ENCODE data around the gene IL34. TPM values are rescaled to one million over a fixed set of nuclear protein-coding genes. Genes with fewer than 3 reads are reported as not detected.

Gene IL34
- total and polyA plus RNA-seq, 2 of the 13 experiments (the other 11 are each of a cell fraction or from before 2014, with no cell fraction given) = 1.2 to 1.3 TPM

DNA sequence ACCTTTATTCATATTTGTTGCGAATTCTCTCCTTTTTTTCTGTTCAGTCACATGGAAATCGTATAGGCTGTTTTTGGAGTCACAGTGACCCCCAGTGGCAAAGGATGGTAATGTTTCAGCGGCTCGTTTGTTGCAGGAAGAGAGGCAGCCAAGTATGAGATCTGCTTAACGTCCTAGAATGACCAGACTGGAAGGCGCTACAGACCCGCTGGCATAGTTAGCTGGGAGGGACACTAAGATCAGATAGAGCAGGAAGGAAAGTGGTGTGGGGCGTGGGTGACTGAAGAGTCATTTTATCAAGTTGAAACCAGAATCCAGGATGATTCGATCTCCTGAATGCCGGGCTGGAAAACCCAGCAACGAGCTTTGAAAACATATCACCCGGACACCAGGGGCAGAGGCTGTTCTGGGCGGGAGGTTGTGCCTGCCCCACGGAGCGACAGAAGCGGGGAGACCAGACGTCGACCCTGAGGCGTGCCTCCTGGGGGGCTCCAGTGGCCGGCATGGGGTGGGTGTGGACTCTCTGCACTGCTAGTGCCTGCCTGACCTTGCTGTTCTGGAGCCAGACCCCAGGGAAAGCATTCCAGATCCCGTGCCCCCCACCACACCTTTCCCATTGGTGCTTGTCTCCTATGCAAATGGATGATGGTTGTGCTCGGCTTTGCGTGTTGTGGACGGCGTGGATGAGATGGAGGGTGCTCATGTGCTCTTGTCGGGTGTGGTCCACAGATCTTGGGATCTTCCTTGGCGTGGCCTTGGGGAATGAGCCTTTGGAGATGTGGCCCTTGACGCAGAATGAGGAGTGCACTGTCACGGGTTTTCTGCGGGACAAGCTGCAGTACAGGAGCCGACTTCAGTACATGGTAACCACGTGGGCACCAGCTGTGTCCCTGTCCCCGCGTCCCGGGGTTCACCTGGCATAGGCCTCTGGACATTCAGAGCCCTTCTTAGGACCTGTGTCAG lies 7.7 kb downstream of the IL34 start (continued):
- TF ChIP-seq, protein P1, sequence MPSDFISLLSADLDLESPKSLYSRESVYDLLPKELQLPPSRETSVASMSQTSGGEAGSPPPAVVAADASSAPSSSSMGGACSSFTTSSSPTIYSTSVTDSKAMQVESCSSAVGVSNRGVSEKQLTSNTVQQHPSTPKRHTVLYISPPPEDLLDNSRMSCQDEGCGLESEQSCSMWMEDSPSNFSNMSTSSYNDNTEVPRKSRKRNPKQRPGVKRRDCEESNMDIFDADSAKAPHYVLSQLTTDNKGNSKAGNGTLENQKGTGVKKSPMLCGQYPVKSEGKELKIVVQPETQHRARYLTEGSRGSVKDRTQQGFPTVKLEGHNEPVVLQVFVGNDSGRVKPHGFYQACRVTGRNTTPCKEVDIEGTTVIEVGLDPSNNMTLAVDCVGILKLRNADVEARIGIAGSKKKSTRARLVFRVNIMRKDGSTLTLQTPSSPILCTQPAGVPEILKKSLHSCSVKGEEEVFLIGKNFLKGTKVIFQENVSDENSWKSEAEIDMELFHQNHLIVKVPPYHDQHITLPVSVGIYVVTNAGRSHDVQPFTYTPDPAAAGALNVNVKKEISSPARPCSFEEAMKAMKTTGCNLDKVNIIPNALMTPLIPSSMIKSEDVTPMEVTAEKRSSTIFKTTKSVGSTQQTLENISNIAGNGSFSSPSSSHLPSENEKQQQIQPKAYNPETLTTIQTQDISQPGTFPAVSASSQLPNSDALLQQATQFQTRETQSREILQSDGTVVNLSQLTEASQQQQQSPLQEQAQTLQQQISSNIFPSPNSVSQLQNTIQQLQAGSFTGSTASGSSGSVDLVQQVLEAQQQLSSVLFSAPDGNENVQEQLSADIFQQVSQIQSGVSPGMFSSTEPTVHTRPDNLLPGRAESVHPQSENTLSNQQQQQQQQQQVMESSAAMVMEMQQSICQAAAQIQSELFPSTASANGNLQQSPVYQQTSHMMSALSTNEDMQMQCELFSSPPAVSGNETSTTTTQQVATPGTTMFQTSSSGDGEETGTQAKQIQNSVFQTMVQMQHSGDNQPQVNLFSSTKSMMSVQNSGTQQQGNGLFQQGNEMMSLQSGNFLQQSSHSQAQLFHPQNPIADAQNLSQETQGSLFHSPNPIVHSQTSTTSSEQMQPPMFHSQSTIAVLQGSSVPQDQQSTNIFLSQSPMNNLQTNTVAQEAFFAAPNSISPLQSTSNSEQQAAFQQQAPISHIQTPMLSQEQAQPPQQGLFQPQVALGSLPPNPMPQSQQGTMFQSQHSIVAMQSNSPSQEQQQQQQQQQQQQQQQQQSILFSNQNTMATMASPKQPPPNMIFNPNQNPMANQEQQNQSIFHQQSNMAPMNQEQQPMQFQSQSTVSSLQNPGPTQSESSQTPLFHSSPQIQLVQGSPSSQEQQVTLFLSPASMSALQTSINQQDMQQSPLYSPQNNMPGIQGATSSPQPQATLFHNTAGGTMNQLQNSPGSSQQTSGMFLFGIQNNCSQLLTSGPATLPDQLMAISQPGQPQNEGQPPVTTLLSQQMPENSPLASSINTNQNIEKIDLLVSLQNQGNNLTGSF (CRISPR knock-in tag; IDR thresholded peaks at IDR 0.05) = 0 out of 2 replicates have a peak, but pooled peaks have one; percentile 6
- TF ChIP-seq, protein P2, sequence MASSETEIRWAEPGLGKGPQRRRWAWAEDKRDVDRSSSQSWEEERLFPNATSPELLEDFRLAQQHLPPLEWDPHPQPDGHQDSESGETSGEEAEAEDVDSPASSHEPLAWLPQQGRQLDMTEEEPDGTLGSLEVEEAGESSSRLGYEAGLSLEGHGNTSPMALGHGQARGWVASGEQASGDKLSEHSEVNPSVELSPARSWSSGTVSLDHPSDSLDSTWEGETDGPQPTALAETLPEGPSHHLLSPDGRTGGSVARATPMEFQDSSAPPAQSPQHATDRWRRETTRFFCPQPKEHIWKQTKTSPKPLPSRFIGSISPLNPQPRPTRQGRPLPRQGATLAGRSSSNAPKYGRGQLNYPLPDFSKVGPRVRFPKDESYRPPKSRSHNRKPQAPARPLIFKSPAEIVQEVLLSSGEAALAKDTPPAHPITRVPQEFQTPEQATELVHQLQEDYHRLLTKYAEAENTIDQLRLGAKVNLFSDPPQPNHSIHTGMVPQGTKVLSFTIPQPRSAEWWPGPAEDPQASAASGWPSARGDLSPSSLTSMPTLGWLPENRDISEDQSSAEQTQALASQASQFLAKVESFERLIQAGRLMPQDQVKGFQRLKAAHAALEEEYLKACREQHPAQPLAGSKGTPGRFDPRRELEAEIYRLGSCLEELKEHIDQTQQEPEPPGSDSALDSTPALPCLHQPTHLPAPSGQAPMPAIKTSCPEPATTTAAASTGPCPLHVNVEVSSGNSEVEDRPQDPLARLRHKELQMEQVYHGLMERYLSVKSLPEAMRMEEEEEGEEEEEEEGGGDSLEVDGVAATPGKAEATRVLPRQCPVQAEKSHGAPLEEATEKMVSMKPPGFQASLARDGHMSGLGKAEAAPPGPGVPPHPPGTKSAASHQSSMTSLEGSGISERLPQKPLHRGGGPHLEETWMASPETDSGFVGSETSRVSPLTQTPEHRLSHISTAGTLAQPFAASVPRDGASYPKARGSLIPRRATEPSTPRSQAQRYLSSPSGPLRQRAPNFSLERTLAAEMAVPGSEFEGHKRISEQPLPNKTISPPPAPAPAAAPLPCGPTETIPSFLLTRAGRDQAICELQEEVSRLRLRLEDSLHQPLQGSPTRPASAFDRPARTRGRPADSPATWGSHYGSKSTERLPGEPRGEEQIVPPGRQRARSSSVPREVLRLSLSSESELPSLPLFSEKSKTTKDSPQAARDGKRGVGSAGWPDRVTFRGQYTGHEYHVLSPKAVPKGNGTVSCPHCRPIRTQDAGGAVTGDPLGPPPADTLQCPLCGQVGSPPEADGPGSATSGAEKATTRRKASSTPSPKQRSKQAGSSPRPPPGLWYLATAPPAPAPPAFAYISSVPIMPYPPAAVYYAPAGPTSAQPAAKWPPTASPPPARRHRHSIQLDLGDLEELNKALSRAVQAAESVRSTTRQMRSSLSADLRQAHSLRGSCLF (CRISPR knock-in tag; IDR thresholded peaks at IDR 0.05; ENCODE audit: borderline replicate concordance) = no peak
- TF ChIP-seq SKI (IDR thresholded peaks at IDR 0.05; ENCODE audit: partially characterized antibody) (no peak), GPN1 (CRISPR knock-in tag; IDR thresholded peaks at IDR 0.05; ENCODE audit: borderline replicate concordance) (no peak), ELF1 (CRISPR knock-in tag; IDR thresholded peaks at IDR 0.05) (peak; percentile 67), POLR2AphosphoS5 (IDR thresholded peaks at IDR 0.05; ENCODE audit: low read depth, low read length) (no peak), SOX5 (CRISPR knock-in tag; IDR thresholded peaks at IDR 0.05; ENCODE audit: borderline replicate concordance) (peak; percentile 23; the same call in 1 of the 2 replicates)
- TF ChIP-seq, protein P3, sequence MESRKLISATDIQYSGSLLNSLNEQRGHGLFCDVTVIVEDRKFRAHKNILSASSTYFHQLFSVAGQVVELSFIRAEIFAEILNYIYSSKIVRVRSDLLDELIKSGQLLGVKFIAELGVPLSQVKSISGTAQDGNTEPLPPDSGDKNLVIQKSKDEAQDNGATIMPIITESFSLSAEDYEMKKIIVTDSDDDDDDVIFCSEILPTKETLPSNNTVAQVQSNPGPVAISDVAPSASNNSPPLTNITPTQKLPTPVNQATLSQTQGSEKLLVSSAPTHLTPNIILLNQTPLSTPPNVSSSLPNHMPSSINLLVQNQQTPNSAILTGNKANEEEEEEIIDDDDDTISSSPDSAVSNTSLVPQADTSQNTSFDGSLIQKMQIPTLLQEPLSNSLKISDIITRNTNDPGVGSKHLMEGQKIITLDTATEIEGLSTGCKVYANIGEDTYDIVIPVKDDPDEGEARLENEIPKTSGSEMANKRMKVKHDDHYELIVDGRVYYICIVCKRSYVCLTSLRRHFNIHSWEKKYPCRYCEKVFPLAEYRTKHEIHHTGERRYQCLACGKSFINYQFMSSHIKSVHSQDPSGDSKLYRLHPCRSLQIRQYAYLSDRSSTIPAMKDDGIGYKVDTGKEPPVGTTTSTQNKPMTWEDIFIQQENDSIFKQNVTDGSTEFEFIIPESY (CRISPR knock-in tag; IDR thresholded peaks at IDR 0.05) = no peak
